ENCODE results near the gene CD164L2. TPM values are rescaled to one million over a fixed set of nuclear protein-coding genes. Genes with fewer than 3 reads are reported as not detected.
"Not testable (repeated sequence)": the region's sequence is repeated elsewhere in the genome, so short reads cannot be mapped to it uniquely, and the experiment has no call there.

Gene CD164L2
- total RNA-seq, 3 donors from 2014 or later: not detected

- not testable (repeated sequence) for H3K4me1 Mint-ChIP-seq (ENCODE audit: low read depth); H3K9me3 Mint-ChIP-seq; H3K36me3 Mint-ChIP-seq (ENCODE audit: insufficient read depth); H3K27me3 Mint-ChIP-seq (ENCODE audit: low read depth); H3K4me3 Mint-ChIP-seq; ATAC-seq; DNase-seq
These were observed 1.7 kb upstream of the CD164L2 start for GRCh38 chr1:27384797-27385196.

- H3K9me3 Mint-ChIP-seq: no peaks in the 10 kb centered on the region
- no peaks in the 10 kb centered on the region for H3K36me3 Mint-ChIP-seq (ENCODE audit: insufficient read depth)
- ATAC-seq: no peak
- H3K4me1 Mint-ChIP-seq (ENCODE audit: low read depth): peaks cover 2% of the 10 kb centered on the region
- no peak overlapping the region for H3K4me3 Mint-ChIP-seq
- no peaks in the 10 kb centered on the region for H3K27me3 Mint-ChIP-seq (ENCODE audit: low read depth)
- no peak for DNase-seq
These were observed 528 bp upstream of the CD164L2 start for GRCh38 chr1:27383661-27384060.

DNA sequence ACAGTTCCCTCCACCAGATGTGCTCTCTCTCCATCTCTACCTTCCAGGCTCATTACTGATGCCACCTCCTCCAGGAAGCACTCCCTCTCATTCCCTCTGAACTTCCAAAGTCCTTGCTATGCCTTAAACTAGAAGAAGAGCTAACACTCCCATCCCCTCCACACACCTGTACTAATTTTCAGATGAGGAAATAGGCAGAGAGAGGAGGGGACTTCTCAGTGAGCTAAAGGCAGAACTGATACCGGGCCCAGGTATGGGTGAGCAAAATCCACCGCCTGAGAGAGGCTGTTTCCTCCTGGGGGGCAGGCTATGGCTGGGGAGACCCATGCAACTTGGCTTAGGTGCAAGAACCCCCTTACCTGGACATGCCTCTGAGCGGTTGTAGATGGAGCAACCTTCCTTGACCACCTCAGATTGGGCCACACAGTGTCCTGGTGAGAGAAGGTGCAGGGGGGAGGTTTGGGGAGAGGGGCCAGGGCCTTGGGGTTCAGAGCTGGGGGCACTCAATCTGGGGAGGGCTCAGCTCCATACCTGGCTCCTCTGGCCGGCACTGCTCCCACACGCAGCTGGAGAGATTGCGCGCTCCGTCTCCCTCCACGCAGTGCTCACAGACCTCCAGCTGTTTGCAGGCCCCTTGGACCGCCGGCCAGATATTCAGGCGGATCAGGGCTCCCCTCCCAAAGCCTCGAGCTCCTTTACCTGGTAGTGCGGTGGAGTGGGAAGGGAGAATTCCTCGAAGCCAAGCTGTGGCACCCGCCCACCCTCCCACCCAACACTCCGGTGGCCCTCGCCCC is 967 bp downstream of the CD164L2 start:
- Mint-ChIP-seq H3K4me1 (ENCODE audit: low read depth) (no peaks in the 10 kb centered on the region), H3K9me3 (no peaks in the 10 kb centered on the region), H3K36me3 (ENCODE audit: insufficient read depth) (no peaks in the 10 kb centered on the region), H3K4me3 (no peak overlapping the region), H3K27me3 (ENCODE audit: low read depth) (no peaks in the 10 kb centered on the region)
- ATAC-seq (no peak), DNase-seq (no peak)

DNA sequence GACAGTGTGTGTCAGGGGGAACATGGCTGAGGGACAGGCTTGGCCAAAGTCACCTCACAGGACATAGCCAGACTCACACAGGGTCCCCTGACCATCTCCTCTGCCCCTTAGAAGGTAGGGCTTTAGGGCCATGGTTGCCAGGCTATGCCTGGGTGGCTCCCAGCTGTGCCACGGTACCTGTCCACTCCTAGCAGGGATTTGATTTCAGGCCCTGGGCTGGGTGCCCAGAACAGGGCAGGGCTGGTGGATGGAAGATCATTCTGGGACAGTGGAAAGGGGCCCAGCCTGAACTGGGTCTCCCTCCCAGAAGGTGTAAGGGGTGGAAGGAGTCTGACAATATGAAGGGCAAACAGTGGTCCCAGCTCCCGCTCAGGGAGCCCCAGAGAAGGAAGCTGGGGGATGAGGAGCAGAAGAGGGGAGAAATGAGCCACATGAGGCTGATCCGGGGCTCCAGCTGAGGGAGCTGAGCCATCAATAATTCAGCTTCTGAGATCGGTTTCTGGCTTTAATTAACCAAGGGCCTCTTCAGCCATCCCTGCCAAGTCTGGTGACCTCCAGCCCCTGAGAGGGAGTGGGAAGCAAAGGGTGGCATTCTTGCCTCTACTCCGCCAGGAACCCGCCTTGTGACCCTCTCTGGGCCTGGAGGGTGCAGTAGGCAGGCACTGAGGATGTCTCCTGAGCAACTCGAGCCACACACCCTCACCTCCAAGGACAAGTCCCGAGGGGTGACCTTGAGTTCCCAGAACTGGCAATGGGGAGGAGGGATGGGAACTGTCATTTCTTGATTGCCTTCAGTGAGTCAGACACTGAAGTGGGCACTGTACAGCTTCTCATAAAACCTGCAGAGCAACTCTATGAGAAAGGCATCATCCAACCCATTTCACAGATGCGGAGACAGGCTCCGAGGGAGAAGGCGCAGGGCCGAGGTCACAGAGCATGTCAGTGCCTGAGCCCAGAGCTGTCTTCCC is 2.1 kb downstream of the CD164L2 start:
- DNase-seq: no peak

GRCh38 chr1:27380224-27380623 is 2.9 kb downstream of the CD164L2 start:
- no peaks in the 10 kb centered on the region for H3K27me3 Mint-ChIP-seq (ENCODE audit: low read depth)
- no peaks in the 10 kb centered on the region for H3K4me1 Mint-ChIP-seq (ENCODE audit: low read depth)
- no peaks in the 10 kb centered on the region for H3K9me3 Mint-ChIP-seq
- no peak overlapping the region for H3K4me3 Mint-ChIP-seq
- no peaks in the 10 kb centered on the region for H3K36me3 Mint-ChIP-seq (ENCODE audit: insufficient read depth)
- ATAC-seq (no peak), DNase-seq (no peak)

More for the DNA sequence above, 2.1 kb downstream of the CD164L2 start:
- Mint-ChIP-seq H3K4me1 (ENCODE audit: low read depth) (no peaks in the 10 kb centered on the region), H3K4me3 (no peak overlapping the region), H3K27me3 (ENCODE audit: low read depth) (no peaks in the 10 kb centered on the region), H3K36me3 (ENCODE audit: insufficient read depth) (no peaks in the 10 kb centered on the region), H3K9me3 (no peaks in the 10 kb centered on the region)
- no peak for ATAC-seq

DNA sequence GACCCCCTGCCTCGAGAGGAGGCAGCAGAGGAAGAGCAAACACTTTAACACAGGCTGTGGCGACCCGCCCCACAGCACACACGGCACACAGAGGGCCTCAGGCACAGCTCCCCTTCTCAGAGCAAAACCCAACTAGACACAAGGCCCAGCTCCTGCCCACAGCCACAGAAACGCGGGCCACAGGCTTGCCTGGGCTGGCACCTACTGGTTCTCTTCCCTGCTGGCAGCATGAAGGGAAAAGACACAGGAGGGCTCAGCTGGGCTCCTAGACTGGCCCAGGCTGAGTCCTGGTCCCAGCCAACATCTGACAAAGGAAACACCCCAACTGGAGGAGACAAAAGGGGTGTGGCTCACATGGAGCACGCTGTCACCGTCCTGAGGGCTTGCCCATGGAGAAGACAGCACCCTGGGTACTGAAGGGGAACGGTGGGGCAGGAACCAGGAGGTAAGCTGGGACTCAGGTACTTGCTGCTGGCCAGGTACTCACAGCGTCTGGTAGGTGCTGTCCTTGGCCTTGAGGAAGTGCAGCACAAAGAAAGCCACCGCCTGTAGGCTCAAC is 3.5 kb downstream of the CD164L2 start:
- ATAC-seq (no peak), DNase-seq (no peak)
- no peak overlapping the region for H3K4me3 Mint-ChIP-seq
- no peaks in the 10 kb centered on the region for H3K4me1 Mint-ChIP-seq (ENCODE audit: low read depth)
- H3K36me3 Mint-ChIP-seq (ENCODE audit: insufficient read depth): no peaks in the 10 kb centered on the region
- no peaks in the 10 kb centered on the region for H3K27me3 Mint-ChIP-seq (ENCODE audit: low read depth)
- no peaks in the 10 kb centered on the region for H3K9me3 Mint-ChIP-seq

DNA sequence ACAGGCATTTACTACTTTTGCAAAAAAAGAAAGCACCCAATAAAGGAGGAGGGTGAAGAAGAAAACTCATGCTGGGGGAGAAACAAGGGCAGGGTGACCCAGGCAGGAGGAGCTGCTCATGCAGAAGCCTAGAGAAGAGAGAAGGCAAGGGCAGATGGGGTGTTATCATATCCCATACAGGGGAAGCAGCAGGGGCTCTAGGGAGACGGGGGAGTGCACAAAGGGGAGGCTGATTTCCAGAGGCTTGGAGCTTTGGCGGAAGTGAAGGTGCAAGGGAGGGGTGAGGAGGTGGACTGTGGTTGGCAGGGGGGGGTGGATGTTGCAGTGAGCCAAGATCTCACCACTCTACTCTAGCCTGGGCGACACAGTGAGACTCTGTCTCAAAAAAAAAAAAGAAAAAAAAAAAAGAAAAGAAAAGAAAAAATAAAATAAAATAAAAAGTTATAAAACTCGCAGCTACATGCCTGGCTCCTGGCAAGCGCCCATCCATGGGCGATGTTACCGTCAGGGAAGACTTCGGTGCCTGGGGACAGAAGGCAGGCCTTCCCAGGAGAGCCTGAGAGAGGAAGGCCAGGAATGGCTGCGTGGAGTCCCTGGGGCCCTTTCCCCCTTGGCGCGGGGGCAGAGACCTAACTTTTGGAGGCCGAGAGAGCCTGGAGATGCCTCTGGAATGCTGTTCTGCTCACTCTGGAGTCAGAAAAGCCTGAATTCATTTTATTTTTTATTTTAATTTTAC is 5.2 kb downstream of the CD164L2 start:
- no peaks in the 10 kb centered on the region for H3K36me3 Mint-ChIP-seq (ENCODE audit: insufficient read depth)
- H3K9me3 Mint-ChIP-seq: no peaks in the 10 kb centered on the region
- no peaks in the 10 kb centered on the region for H3K27me3 Mint-ChIP-seq (ENCODE audit: low read depth)
- DNase-seq: no peak
- H3K4me3 Mint-ChIP-seq: no peak overlapping the region
- no peaks in the 10 kb centered on the region for H3K4me1 Mint-ChIP-seq (ENCODE audit: low read depth)
- no peak for ATAC-seq

GRCh38 chr1:27374362-27375086 is 8.6 kb downstream of the CD164L2 start, which contains the start of gene FCN3:
FCN3 (minus strand) TSS chr1:27374824; CDS start chr1:27374818, 6 bp downstream.
- ATAC-seq (no peak), DNase-seq (no peak)
- Mint-ChIP-seq H3K36me3 (ENCODE audit: insufficient read depth) (no peaks in the 10 kb centered on the region), H3K4me1 (ENCODE audit: low read depth) (peaks cover 3% of the 10 kb centered on the region), H3K9me3 (no peaks in the 10 kb centered on the region), H3K27me3 (ENCODE audit: low read depth) (no peaks in the 10 kb centered on the region), H3K4me3 (no peak within 1 kb of the TSS)

DNA sequence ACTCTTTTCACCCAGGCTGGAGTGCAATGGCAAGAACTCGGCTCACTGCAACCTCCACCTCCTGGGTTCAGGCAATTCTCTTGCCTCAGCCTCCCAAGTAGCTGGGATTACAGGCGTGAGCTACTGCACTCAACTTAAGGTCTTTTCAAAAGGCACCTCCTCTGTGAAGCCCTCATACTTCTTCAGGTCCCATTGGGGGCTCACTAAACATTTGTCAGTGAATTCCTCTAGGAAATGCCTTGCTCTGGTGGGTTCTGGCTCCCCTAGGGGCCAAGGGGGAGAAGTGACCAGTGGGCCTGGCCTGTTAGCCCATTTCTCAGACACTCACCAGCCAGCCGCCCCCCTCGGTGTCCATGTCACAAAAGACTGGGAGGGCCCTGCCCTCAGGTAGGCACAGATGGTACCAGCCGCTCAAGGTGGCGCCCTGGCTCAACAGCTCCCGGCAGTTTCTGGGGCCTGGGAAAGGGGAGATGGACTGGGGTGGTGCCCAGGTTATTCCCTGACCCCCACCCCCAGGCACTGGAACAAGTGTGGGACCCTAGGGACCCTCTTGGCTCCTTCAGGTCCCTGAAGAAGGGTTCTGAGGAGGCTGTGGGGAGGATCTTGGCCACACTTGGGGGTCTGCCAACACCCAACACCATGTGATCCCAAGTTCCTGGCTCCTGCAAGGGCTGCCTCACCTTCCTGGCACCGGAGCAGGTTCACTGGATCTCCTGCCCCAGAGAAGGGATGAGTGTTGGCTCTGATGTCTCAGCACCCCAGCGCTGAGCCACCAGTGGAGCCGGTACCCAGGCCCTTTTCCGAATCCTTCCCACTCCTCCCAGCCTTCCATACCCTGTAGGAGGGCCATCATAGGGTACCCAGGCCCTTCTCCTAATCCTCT is 10.1 kb downstream of the CD164L2 start:
- peak in 1 of 2 donors; percentile 35 for ATAC-seq
- no peak for DNase-seq

DNA sequence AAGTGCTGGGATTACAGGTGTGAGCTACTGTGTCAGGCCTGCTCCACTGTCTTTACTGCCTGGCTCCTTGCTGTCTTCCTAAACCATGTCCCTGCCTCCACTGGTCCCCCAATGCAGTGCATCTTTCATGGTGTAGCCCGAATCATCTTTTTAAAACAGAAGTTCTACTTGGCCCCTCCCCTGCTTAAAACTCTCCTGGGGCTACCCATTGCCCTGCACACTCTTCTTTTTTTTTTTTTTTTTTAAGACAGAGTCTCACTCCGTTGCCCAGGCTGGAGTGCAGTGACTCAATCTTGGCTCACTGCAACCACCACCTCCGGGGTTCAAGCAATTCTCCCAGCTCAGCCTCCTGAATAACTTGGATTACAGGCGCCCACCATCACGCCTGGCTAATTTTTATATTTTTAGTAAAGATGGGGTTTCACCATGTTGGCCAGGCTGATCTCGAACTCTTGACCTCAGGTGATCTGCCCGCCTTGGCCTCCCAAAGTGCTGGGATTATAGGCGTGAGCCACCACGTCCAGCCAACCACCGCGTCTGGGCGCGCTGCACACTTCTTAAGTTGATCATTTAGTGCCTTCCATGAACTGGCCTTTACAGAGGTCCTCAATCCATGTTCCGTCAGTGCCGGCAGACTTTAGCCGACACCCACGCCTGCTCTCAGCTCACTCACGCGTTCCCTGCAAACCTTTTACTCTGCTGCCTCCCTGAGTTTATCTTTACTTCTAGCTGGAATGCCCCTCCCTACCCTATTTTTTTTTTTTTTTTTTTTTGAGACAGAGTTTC is 10.9 kb downstream of the CD164L2 start:
- Mint-ChIP-seq H3K4me3 (no peak overlapping the region), H3K9me3 (no peaks in the 10 kb centered on the region), H3K27me3 (ENCODE audit: low read depth) (no peaks in the 10 kb centered on the region), H3K4me1 (ENCODE audit: low read depth) (peaks cover 10% of the 10 kb centered on the region), H3K36me3 (ENCODE audit: insufficient read depth) (no peaks in the 10 kb centered on the region)
- ATAC-seq (no peak), DNase-seq (no peak)

More for the DNA sequence above, 10.1 kb downstream of the CD164L2 start:
- H3K36me3 Mint-ChIP-seq (ENCODE audit: insufficient read depth): no peaks in the 10 kb centered on the region
- H3K4me1 Mint-ChIP-seq (ENCODE audit: low read depth): peaks cover 7% of the 10 kb centered on the region
- no peaks in the 10 kb centered on the region for H3K9me3 Mint-ChIP-seq
- H3K4me3 Mint-ChIP-seq: no peak overlapping the region
- no peaks in the 10 kb centered on the region for H3K27me3 Mint-ChIP-seq (ENCODE audit: low read depth)

DNA sequence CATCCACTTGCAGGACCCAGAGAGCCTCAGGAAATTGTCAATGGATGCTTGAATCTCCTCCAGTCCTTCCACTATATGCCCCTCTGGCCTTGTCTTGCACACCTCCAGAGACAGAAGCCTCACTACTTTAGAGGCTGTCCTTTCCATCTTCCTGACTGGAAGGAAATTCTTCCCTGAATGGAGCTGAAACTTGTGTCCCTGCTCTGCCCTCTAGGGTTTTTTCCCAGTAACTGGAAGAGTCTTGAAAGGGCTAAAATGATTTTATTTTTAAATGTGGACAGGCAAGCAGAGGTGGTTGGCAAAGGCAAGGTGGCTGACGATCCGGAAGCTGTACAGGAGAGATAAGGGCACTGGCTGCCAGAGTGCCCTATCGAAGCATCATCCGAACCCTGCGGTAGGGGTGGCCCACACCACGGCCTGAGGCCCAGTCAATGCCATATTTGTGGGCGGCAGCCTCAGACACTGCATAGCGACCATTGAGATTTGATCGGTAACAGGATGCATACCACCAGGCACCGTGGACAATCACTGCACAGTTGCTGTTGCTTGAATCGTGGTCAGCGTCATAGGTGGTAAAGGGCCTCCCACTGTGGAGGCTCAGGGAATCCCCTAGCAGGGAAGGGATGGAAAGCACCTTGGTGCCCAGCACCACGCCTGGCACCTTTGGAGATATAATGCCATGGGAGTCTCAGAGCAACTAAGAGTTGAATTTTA is 14.1 kb downstream of the CD164L2 start:
- Mint-ChIP-seq H3K4me3 (no peak overlapping the region), H3K4me1 (ENCODE audit: low read depth) (peaks cover 24% of the 10 kb centered on the region), H3K9me3 (no peaks in the 10 kb centered on the region), H3K27me3 (ENCODE audit: low read depth) (no peaks in the 10 kb centered on the region), H3K36me3 (ENCODE audit: insufficient read depth) (no peaks in the 10 kb centered on the region)
- ATAC-seq (no peak), DNase-seq (no peak)
